ENCODE results near the gene ARHGEF40.

The ARHGEF40 gene

GRCh38 chr14:21121122-21121521, 51.0 kb downstream of the ARHGEF40 start:
- no peak for DNase-seq (ENCODE audit: low spot score)

- DNase-seq (ENCODE audit: low spot score) = no peak
These were observed 53.3 kb downstream of the ARHGEF40 start for GRCh38 chr14:21123429-21123828.

- no peak for DNase-seq (ENCODE audit: low spot score)
These were observed 63.8 kb downstream of the ARHGEF40 start for GRCh38 chr14:21133901-21134300.

GRCh38 chr14:21136024-21136423, 65.9 kb downstream of the ARHGEF40 start:
- DNase-seq (ENCODE audit: low spot score) = peak; percentile 24

Measured in CD4-positive, alpha-beta T cell treated with Interleukin-15 for 4 hours (primary cell).